ENCODE data around the gene SLC16A12.

The SLC16A12 gene

GRCh38 chr10:89576696-89577095, 41.3 kb upstream of the SLC16A12 start:
- H2AFZ ChIP-seq (ENCODE audit: low read length): no peak overlapping the region
- H3K4me3 ChIP-seq (ENCODE audit: low read depth, low read length, poor library complexity, severe bottlenecking): no peak overlapping the region
- TF ChIP-seq CTCF (IDR thresholded peaks at IDR 0.05; ENCODE audit: low read length): no peak
- TF ChIP-seq EZH2 (IDR thresholded peaks at IDR 0.05; ENCODE audit: borderline replicate concordance, low read length): no peak
- H3K9me3 ChIP-seq (ENCODE audit: low read length): no peaks in the 10 kb centered on the region
- no peaks in the 10 kb centered on the region for H3K79me2 ChIP-seq (ENCODE audit: insufficient read depth, low read length)
- no peak overlapping the region for H3K9ac ChIP-seq (ENCODE audit: low read length)
- H3K27me3 ChIP-seq (ENCODE audit: insufficient read depth, low read length): no peaks in the 10 kb centered on the region
- H3F3A ChIP-seq (ENCODE audit: insufficient read depth, low read length): no peaks in the 10 kb centered on the region
- H3K36me3 ChIP-seq (ENCODE audit: insufficient read depth, low read length): no peaks in the 10 kb centered on the region
- no peaks in the 10 kb centered on the region for H3K9me2 ChIP-seq (ENCODE audit: low read depth, low read length)
- H4K20me1 ChIP-seq (ENCODE audit: insufficient read depth, low read length): no peaks in the 10 kb centered on the region
- no peak overlapping the region for H3K4me2 ChIP-seq (ENCODE audit: low read length)
- no peaks in the 10 kb centered on the region for H3K4me1 ChIP-seq (ENCODE audit: insufficient read depth, low read length, severe bottlenecking)
- H3K27ac ChIP-seq (ENCODE audit: low read depth, low read length, poor library complexity, severe bottlenecking): no peak overlapping the region

- Histone ChIP-seq H3K27me3 (ENCODE audit: insufficient read depth, low read length) (no peaks in the 10 kb centered on the region), H3K9ac (ENCODE audit: low read length) (no peak overlapping the region)
- TF ChIP-seq EZH2 (IDR thresholded peaks at IDR 0.05; ENCODE audit: borderline replicate concordance, low read length) (no peak), CTCF (IDR thresholded peaks at IDR 0.05; ENCODE audit: low read length) (no peak)
Observed at GRCh38 chr10:89576022-89576421, 40.6 kb upstream of the SLC16A12 start.

GRCh38 chr10:89575031-89575430, 39.6 kb upstream of the SLC16A12 start:
- TF ChIP-seq EZH2 (IDR thresholded peaks at IDR 0.05; ENCODE audit: borderline replicate concordance, low read length) (no peak), CTCF (IDR thresholded peaks at IDR 0.05; ENCODE audit: low read length) (no peak)
- H3K4me2 ChIP-seq (ENCODE audit: low read length): no peak overlapping the region

More at GRCh38 chr10:89576022-89576421, 40.6 kb upstream of the SLC16A12 start:
- no peak overlapping the region for H3K27ac ChIP-seq (ENCODE audit: low read depth, low read length, poor library complexity, severe bottlenecking)
- no peaks in the 10 kb centered on the region for H3F3A ChIP-seq (ENCODE audit: insufficient read depth, low read length)
- H3K4me3 ChIP-seq (ENCODE audit: low read depth, low read length, poor library complexity, severe bottlenecking): no peak overlapping the region
- no peaks in the 10 kb centered on the region for H3K79me2 ChIP-seq (ENCODE audit: insufficient read depth, low read length)
- H3K9me2 ChIP-seq (ENCODE audit: low read depth, low read length): no peaks in the 10 kb centered on the region
- H3K4me2 ChIP-seq (ENCODE audit: low read length): no peak overlapping the region
- no peak overlapping the region for H2AFZ ChIP-seq (ENCODE audit: low read length)
- H4K20me1 ChIP-seq (ENCODE audit: insufficient read depth, low read length): no peaks in the 10 kb centered on the region
- H3K4me1 ChIP-seq (ENCODE audit: insufficient read depth, low read length, severe bottlenecking): no peaks in the 10 kb centered on the region
- no peaks in the 10 kb centered on the region for H3K9me3 ChIP-seq (ENCODE audit: low read length)
- no peaks in the 10 kb centered on the region for H3K36me3 ChIP-seq (ENCODE audit: insufficient read depth, low read length)

More at GRCh38 chr10:89575031-89575430, 39.6 kb upstream of the SLC16A12 start:
- Histone ChIP-seq H3K9me2 (ENCODE audit: low read depth, low read length) (no peaks in the 10 kb centered on the region), H3K4me3 (ENCODE audit: low read depth, low read length, poor library complexity, severe bottlenecking) (no peak overlapping the region), H3K4me1 (ENCODE audit: insufficient read depth, low read length, severe bottlenecking) (no peaks in the 10 kb centered on the region), H3K27ac (ENCODE audit: low read depth, low read length, poor library complexity, severe bottlenecking) (no peak overlapping the region), H3F3A (ENCODE audit: insufficient read depth, low read length) (no peaks in the 10 kb centered on the region), H2AFZ (ENCODE audit: low read length) (no peak overlapping the region), H3K79me2 (ENCODE audit: insufficient read depth, low read length) (no peaks in the 10 kb centered on the region), H3K9ac (ENCODE audit: low read length) (no peak overlapping the region), H3K9me3 (ENCODE audit: low read length) (no peaks in the 10 kb centered on the region), H4K20me1 (ENCODE audit: insufficient read depth, low read length) (no peaks in the 10 kb centered on the region), H3K36me3 (ENCODE audit: insufficient read depth, low read length) (no peaks in the 10 kb centered on the region), H3K27me3 (ENCODE audit: insufficient read depth, low read length) (no peaks in the 10 kb centered on the region)

Measured in OCI-LY1 (cell line).